ENCODE data around the gene ABCA4.

The ABCA4 gene

DNA sequence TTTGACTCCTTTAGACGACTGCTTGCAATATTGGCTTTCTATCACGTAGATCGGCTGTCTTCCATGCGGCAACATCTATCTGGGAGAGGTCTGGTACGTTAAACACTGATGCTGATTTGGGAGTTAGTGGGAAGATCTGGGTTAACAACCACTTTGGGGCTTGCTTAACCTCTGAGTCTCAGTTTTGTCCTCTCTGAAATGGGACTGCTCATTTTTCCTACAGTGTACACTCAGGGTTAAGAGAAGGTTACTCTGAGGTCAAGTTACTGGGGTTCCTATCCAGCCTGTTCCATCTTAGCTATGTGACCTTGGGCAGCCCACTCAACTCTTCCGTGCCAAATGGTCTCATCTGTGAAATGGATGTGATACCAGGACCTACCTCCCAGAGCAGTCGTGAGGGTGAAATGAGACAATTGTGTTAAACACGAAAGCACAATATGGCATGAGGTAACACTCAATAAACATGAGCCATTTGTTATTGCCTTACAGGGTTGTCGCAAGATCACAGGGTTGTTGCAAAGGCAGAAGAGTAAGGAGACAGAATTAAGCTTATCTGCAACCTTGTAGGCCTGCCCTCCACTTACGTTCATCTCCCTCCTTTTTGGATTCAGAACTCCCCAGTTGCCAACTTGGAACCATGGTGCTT lies 5.6 kb downstream of the ABCA4 start:
- Histone ChIP-seq H3K27me3 (ENCODE audit: control insufficient read depth in 2 of 2, insufficient read depth in 2 of 2, low read length in 2 of 2) (no peaks in the 10 kb centered on the region), H3K4me1 (ENCODE audit: control insufficient read depth in 2 of 2, insufficient read depth in 2 of 2, low read length in 2 of 2) (no peaks in the 10 kb centered on the region), H3K4me3 (ENCODE audit: low read length in 2 of 2) (no peak overlapping the region), H3K9me3 (ENCODE audit: control insufficient read depth in 2 of 2, low read length in 2 of 2) (no peaks in the 10 kb centered on the region), H3K9ac (ENCODE audit: low read depth in 1 of 2, low read length in 2 of 2) (no peak overlapping the region), H3K36me3 (ENCODE audit: control insufficient read depth in 2 of 2, insufficient read depth in 2 of 2, low read length in 2 of 2) (no peaks in the 10 kb centered on the region), H3K27ac (ENCODE audit: low read depth in 2 of 2, low read length in 2 of 2) (no peak overlapping the region)

DNA sequence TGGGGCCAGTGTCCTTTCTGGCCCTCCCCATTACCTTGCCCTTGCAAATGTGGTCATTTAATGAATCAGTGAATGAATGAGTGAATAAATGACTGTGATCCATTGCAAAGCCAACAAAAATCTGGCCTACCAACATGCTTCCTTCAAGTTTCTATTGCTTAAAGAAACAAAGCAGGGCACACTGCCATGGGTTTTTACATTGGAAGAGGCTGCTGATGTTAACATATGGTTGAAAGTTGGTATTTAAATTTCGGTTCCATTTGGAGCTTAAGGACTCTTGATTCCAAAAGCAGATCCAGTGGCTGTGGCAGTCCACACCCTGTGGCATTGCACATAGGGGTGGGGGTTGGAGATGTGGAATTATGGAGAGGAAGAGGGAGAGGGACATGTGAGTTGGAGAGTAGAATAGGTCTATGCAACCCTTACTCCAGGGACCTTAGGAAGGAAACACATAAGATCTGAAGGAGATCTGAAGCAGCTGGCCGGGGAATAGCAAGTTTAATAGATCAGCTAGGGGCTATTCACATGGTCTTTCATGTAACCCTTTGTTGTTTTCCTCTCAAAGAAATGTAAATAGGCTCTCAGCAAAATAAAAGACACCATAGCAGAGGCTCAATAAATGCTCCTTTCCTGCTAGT lies 7.2 kb downstream of the ABCA4 start:
- Histone ChIP-seq H3K27me3 (ENCODE audit: control insufficient read depth in 2 of 2, insufficient read depth in 2 of 2, low read length in 2 of 2) (no peaks in the 10 kb centered on the region), H3K36me3 (ENCODE audit: control insufficient read depth in 2 of 2, insufficient read depth in 2 of 2, low read length in 2 of 2) (no peaks in the 10 kb centered on the region), H3K4me1 (ENCODE audit: control insufficient read depth in 2 of 2, insufficient read depth in 2 of 2, low read length in 2 of 2) (no peaks in the 10 kb centered on the region), H3K9ac (ENCODE audit: low read depth in 1 of 2, low read length in 2 of 2) (no peak overlapping the region), H3K4me3 (ENCODE audit: low read length in 2 of 2) (no peak overlapping the region), H3K9me3 (ENCODE audit: control insufficient read depth in 2 of 2, low read length in 2 of 2) (no peaks in the 10 kb centered on the region), H3K27ac (ENCODE audit: low read depth in 2 of 2, low read length in 2 of 2) (no peak overlapping the region)

DNA sequence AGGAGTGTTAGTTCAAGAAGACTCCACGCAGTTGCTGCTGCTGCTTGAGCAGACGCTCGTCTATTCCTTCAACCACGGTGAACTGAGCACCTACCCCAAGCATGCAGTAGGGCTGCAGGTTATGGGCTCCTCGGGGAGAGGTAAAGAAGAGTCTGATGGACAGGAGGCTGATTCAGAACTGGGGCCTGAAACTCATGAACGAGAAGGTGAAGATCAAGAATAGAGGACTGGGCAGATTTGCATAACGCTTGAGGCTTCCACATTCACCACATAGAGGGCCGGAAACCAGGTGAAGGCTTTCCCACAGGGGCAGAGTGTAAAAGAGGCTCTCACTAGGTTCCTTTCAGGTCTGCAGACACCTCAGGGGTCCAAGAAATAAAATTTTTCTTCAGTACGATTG lies 9.1 kb downstream of the ABCA4 start:
- Histone ChIP-seq H3K4me1 (ENCODE audit: control insufficient read depth in 2 of 2, insufficient read depth in 2 of 2, low read length in 2 of 2) (no peaks in the 10 kb centered on the region), H3K27ac (ENCODE audit: low read depth in 2 of 2, low read length in 2 of 2) (no peak overlapping the region), H3K9ac (ENCODE audit: low read depth in 1 of 2, low read length in 2 of 2) (no peak overlapping the region), H3K9me3 (ENCODE audit: control insufficient read depth in 2 of 2, low read length in 2 of 2) (no peaks in the 10 kb centered on the region), H3K4me3 (ENCODE audit: low read length in 2 of 2) (no peak overlapping the region), H3K27me3 (ENCODE audit: control insufficient read depth in 2 of 2, insufficient read depth in 2 of 2, low read length in 2 of 2) (peaks cover 0 to 7% of the 10 kb centered on the region in 2 donors), H3K36me3 (ENCODE audit: control insufficient read depth in 2 of 2, insufficient read depth in 2 of 2, low read length in 2 of 2) (no peaks in the 10 kb centered on the region)

DNA sequence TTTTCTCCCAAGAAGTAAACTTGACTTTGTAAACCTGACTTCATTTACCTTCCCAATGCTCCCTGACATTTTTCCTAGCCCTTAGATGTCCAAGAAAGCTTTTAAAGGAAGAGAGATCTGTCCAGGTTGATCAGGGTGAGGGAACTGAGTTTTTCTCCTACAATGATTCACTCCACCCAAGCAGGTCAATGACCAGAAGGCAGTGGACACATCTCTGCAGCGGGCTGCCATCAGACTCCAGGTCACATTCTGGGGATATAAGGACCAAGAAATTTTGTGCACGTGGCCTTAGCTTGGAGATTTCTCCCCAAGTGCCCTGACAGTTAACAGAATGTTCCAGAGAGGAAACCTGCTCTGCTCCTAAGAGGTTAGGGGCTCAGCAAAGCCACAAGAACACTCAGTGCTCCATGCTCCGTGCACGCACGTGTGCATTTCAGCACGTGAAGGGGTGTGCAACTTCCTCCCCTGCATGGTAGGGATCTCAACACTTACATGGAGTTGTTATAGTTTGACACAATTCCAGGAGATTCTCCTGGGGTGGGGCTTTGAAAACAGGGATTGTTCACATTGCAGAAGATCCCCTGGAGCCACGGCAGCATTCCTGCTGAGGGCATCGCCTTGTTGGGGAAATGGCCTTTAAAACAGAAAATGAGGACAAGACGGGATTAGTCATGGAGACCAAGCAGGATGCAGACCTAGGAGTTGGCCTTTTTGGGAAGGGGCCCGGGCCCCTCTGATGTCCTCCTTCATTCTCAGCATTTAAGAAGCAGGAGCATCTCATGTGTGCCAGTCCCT lies 9.8 kb downstream of the ABCA4 start:
- Histone ChIP-seq H3K4me1 (ENCODE audit: control insufficient read depth in 2 of 2, insufficient read depth in 2 of 2, low read length in 2 of 2) (no peaks in the 10 kb centered on the region), H3K27me3 (ENCODE audit: control insufficient read depth in 2 of 2, insufficient read depth in 2 of 2, low read length in 2 of 2) (peaks cover 0 to 9% of the 10 kb centered on the region in 2 donors), H3K4me3 (ENCODE audit: low read length in 2 of 2) (no peak overlapping the region), H3K9me3 (ENCODE audit: control insufficient read depth in 2 of 2, low read length in 2 of 2) (no peaks in the 10 kb centered on the region), H3K36me3 (ENCODE audit: control insufficient read depth in 2 of 2, insufficient read depth in 2 of 2, low read length in 2 of 2) (no peaks in the 10 kb centered on the region), H3K9ac (ENCODE audit: low read depth in 1 of 2, low read length in 2 of 2) (no peak overlapping the region), H3K27ac (ENCODE audit: low read depth in 2 of 2, low read length in 2 of 2) (no peak overlapping the region)

DNA sequence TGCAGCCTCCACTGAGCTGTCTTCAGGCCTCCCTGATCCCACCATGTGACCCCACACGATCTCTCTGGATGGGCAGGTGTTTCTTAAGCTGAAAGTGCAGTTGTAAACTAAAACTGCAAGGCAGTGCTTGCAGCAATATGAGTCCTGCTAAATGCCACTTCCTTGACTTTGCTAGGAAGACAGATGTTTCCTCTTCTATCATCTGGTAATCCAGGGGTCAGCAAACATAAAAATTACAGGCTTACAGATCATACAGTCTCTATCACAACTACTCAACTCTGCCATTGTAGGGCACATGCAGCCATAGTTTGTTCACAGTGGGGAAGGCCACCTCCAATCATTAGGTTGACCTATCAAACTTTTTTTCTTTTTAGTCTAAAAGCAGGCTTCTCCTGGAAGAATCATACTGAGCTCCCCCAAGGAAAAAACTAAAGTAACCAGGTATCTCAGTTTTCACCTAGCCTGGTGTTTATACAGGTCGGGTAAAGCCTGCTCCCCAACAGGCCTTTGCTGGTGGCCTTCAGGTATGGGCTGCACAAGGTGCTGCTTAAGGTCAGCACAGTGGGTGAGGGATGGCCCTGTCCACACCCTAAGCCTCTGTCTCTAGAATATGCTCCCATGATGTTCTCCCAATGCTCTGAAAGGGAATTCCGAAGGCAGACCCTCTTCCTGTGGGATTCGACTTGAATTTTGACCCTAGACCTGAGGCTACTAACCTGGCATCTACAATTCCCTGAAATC lies 10.8 kb downstream of the ABCA4 start:
- Histone ChIP-seq H3K4me1 (ENCODE audit: control insufficient read depth in 2 of 2, insufficient read depth in 2 of 2, low read length in 2 of 2) (no peaks in the 10 kb centered on the region), H3K4me3 (ENCODE audit: low read length in 2 of 2) (no peak overlapping the region), H3K27me3 (ENCODE audit: control insufficient read depth in 2 of 2, insufficient read depth in 2 of 2, low read length in 2 of 2) (peaks cover 0 to 9% of the 10 kb centered on the region in 2 donors), H3K9me3 (ENCODE audit: control insufficient read depth in 2 of 2, low read length in 2 of 2) (no peaks in the 10 kb centered on the region), H3K36me3 (ENCODE audit: control insufficient read depth in 2 of 2, insufficient read depth in 2 of 2, low read length in 2 of 2) (no peaks in the 10 kb centered on the region), H3K27ac (ENCODE audit: low read depth in 2 of 2, low read length in 2 of 2) (no peak overlapping the region), H3K9ac (ENCODE audit: low read depth in 1 of 2, low read length in 2 of 2) (no peak overlapping the region)

DNA sequence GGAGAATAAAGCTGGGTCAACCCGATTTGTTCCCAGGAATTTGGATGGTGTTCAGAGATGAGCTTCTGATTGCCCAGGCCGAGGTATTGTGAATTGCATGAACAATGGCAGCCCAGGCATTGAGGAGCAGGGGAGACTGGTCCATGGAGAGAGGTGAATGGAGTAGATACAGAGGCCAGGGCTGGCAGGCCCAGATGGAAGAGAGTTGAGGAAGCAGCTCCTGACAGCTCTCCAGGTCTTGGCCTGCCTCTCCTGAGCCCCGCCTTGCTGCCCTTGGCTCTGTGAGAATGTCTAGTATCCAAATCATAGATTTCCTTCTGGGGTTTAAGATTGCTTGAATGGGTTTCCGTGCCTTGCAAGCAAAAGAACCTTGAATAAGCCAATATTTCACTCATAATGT lies 11.5 kb downstream of the ABCA4 start:
- peaks cover 0 to 9% of the 10 kb centered on the region in 2 donors for H3K27me3 ChIP-seq (ENCODE audit: control insufficient read depth in 2 of 2, insufficient read depth in 2 of 2, low read length in 2 of 2)
- no peak overlapping the region for H3K4me3 ChIP-seq (ENCODE audit: low read length in 2 of 2)
- no peak overlapping the region for H3K9ac ChIP-seq (ENCODE audit: low read depth in 1 of 2, low read length in 2 of 2)
- no peak overlapping the region for H3K27ac ChIP-seq (ENCODE audit: low read depth in 2 of 2, low read length in 2 of 2)
- no peaks in the 10 kb centered on the region for H3K36me3 ChIP-seq (ENCODE audit: control insufficient read depth in 2 of 2, insufficient read depth in 2 of 2, low read length in 2 of 2)
- H3K4me1 ChIP-seq (ENCODE audit: control insufficient read depth in 2 of 2, insufficient read depth in 2 of 2, low read length in 2 of 2): no peaks in the 10 kb centered on the region
- no peaks in the 10 kb centered on the region for H3K9me3 ChIP-seq (ENCODE audit: control insufficient read depth in 2 of 2, low read length in 2 of 2)

DNA sequence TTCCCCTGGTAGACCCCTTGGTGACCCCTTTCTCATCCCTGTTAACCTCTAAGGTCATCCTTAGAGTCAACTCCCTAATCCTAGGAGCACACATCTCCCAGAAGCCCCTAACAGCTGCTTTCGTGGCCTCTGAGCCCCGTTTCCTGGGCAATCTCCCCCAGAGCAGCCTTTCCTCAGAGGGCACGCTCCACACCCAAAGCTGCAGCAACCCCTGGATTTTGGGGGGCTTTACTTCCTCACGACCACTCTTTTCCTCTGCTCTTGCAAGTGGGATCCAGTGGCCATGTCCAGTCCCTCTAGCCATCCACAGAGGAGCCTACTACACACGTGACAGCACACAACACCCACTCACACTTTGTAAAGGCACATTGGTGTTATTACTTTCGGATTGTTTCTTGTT lies 13.8 kb downstream of the ABCA4 start:
- Histone ChIP-seq H3K36me3 (ENCODE audit: control insufficient read depth in 2 of 2, insufficient read depth in 2 of 2, low read length in 2 of 2) (no peaks in the 10 kb centered on the region), H3K4me1 (ENCODE audit: control insufficient read depth in 2 of 2, insufficient read depth in 2 of 2, low read length in 2 of 2) (no peaks in the 10 kb centered on the region), H3K4me3 (ENCODE audit: low read length in 2 of 2) (no peak overlapping the region), H3K9ac (ENCODE audit: low read depth in 1 of 2, low read length in 2 of 2) (no peak overlapping the region), H3K27ac (ENCODE audit: low read depth in 2 of 2, low read length in 2 of 2) (no peak overlapping the region), H3K27me3 (ENCODE audit: control insufficient read depth in 2 of 2, insufficient read depth in 2 of 2, low read length in 2 of 2) (peaks cover 0 to 9% of the 10 kb centered on the region in 2 donors), H3K9me3 (ENCODE audit: control insufficient read depth in 2 of 2, low read length in 2 of 2) (no peaks in the 10 kb centered on the region)

DNA sequence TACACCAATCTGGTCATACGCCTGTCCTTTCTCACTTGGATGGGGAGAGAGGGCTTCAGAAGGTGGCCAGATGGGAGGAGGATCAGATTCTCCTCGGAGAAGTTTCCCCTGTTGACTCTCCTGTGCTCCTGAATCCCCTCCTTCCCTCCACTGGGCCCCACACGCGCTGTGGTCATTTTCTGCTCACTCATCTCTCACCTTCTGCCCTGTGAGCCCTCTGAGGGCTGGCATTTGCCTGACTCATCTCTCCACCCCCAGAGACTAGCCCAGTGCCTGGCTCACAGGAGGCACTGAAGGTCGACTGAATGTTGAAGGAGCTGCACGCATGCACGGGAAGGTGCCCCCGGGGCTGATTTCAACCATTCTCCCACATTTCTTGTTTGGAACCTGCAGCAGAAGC lies 14.2 kb downstream of the ABCA4 start:
- H3K27me3 ChIP-seq (ENCODE audit: control insufficient read depth in 2 of 2, insufficient read depth in 2 of 2, low read length in 2 of 2): peaks cover 0 to 9% of the 10 kb centered on the region in 2 donors
- H3K9me3 ChIP-seq (ENCODE audit: control insufficient read depth in 2 of 2, low read length in 2 of 2): no peaks in the 10 kb centered on the region
- H3K36me3 ChIP-seq (ENCODE audit: control insufficient read depth in 2 of 2, insufficient read depth in 2 of 2, low read length in 2 of 2): no peaks in the 10 kb centered on the region

DNA sequence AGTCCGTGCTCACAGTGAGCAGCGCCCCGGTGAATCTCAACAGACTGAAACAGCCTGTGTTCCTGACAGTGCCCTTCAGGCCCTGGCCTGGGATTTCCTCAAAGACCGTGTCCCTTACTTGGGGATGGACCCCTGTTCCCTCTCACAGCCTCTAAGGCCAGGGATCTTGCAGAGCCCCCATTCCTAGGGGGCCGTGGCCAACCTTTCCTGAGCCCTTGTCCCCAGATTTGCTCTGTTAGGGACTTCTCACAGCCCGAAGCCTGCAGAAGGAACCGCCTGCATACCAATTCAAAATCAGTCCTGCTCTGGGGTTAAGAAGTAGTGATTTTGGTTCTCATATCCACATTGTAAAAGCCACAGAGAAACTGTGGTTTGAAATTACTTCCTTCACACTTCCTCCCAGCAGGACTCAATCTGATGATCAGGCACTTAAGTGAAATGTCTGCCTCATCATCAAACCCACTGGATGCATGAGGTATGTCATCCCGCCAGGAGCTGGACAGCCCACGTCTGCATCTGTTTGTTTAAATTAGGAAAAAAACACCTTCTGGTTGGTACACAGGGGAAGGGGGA lies 14.9 kb downstream of the ABCA4 start:
- H3K4me3 ChIP-seq (ENCODE audit: low read length in 2 of 2): no peak overlapping the region
- no peaks in the 10 kb centered on the region for H3K36me3 ChIP-seq (ENCODE audit: control insufficient read depth in 2 of 2, insufficient read depth in 2 of 2, low read length in 2 of 2)
- H3K9ac ChIP-seq (ENCODE audit: low read depth in 1 of 2, low read length in 2 of 2): no peak overlapping the region
- peaks cover 0 to 13% of the 10 kb centered on the region in 2 donors for H3K27me3 ChIP-seq (ENCODE audit: control insufficient read depth in 2 of 2, insufficient read depth in 2 of 2, low read length in 2 of 2)
- H3K4me1 ChIP-seq (ENCODE audit: control insufficient read depth in 2 of 2, insufficient read depth in 2 of 2, low read length in 2 of 2): no peaks in the 10 kb centered on the region
- H3K27ac ChIP-seq (ENCODE audit: low read depth in 2 of 2, low read length in 2 of 2): no peak overlapping the region
- no peaks in the 10 kb centered on the region for H3K9me3 ChIP-seq (ENCODE audit: control insufficient read depth in 2 of 2, low read length in 2 of 2)

More for the DNA sequence above, 14.2 kb downstream of the ABCA4 start:
- H3K27ac ChIP-seq (ENCODE audit: low read depth in 2 of 2, low read length in 2 of 2): no peak overlapping the region
- no peak overlapping the region for H3K9ac ChIP-seq (ENCODE audit: low read depth in 1 of 2, low read length in 2 of 2)
- no peaks in the 10 kb centered on the region for H3K4me1 ChIP-seq (ENCODE audit: control insufficient read depth in 2 of 2, insufficient read depth in 2 of 2, low read length in 2 of 2)
- H3K4me3 ChIP-seq (ENCODE audit: low read length in 2 of 2): no peak overlapping the region
